Fibroblast of villous mesenchyme (primary cell): ENCODE measurements around the gene TMPRSS2. TPM values are rescaled to one million over a fixed set of nuclear protein-coding genes. Genes with fewer than 3 reads are reported as not detected.

Source experiments
- DNase-seq: peaks from one replicate; pipeline ENCODE4 v3.0.0-alpha.2; 2010; ENCODE audit warnings: low read depth
- H3K4me3 ChIP-seq: 2 replicates; pipeline ENCODE4 v1.5.1; 2011; ENCODE audit warnings: low read depth, mild to moderate bottlenecking, low read length
- CTCF ChIP-seq: IDR thresholded peaks from 2 replicates; pipeline ENCODE4 v1.5.1; 2012; ENCODE audit warnings: low read depth, mild to moderate bottlenecking, low read length; ENCODE audit not compliant: insufficient read depth
- total RNA-seq: library from RNA; depleted of rRNA; stranded (reverse); fragments of >200 nt; gene quantifications from 2 replicates; pipeline ENCODE4 v1.2.3, GENCODE V29; 2012

The TMPRSS2 gene
- total RNA-seq = not detected in 2 replicates

- DNase-seq = no peak
- H3K4me3 ChIP-seq = no peak within 1 kb of the TSS
- no peak for TF ChIP-seq CTCF
Measured at GRCh38 chr21:41507521-41508414, at the start of gene TMPRSS2. TSS of gene TMPRSS2 (minus strand) at chr21:41508158. CDS start at chr21:41498133, 10,025 bp downstream.

DNA sequence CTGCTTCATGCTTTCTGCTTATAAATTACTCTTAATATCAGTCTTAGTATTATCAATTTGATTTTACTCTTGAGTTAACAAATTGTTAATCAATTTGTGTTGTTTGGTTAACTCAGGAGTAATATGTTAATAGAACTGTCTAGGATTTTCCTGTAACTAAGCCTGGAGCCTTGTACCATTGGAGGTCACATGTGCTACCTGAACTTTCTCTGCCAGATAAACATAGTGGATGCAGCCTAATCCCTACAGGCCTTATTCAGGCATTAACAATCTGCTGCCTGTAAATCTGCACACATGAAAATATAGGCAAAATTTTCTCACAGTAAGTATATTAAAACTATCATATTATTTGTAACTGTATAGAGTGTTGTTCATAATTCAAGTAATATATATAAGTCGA, 47.1 kb upstream of the TMPRSS2 start:
- peak; percentile 40 for DNase-seq
- TF ChIP-seq CTCF = no peak
- H3K4me3 ChIP-seq = no peak overlapping the region

GRCh38 chr21:41552254-41552653, 44.3 kb upstream of the TMPRSS2 start:
- TF ChIP-seq CTCF = no peak
- H3K4me3 ChIP-seq = no peak overlapping the region
- no peak for DNase-seq

DNA sequence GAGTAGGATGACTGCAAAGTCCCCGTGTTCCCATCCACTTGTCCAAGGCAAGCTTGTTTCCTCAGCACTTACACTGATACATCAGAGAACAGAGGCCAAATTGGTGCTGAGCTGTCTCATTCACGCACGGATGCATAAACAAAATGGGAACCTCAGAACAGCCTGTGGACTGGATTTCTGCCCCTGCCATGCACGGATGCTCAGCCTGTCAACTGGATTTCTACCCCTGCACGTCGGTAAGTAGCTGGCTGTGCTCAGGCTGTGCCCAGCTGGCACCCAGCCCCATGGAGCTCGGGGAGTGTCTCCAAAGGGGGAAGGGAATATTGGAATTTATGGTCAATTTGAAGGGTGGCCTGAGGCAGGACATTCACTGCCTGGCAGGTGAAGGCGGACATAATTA, 40.8 kb upstream of the TMPRSS2 start:
- TF ChIP-seq CTCF = no peak
- H3K4me3 ChIP-seq = no peak overlapping the region
- no peak for DNase-seq

DNA sequence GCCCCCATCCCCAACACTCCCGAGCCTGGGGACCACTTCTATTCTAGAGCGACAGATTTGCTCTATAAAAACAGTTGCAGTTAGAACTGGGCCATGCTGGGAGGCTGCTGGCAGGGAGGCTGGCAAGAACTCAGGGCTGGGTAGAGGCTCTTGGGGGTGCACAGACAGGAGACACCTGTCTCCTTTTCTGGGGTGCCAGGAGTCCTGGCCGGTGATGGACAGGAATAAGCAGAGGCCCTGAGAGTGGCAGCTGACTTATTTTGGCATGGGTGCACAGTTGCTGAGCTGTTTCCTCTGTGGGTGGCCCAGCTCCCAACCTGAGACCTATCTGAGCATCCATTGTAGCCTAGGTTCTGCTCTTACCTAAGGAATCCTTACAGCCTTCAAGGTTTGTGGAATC, 39.2 kb upstream of the TMPRSS2 start:
- no peak for DNase-seq
- H3K4me3 ChIP-seq = no peak overlapping the region
- no peak for TF ChIP-seq CTCF

DNA sequence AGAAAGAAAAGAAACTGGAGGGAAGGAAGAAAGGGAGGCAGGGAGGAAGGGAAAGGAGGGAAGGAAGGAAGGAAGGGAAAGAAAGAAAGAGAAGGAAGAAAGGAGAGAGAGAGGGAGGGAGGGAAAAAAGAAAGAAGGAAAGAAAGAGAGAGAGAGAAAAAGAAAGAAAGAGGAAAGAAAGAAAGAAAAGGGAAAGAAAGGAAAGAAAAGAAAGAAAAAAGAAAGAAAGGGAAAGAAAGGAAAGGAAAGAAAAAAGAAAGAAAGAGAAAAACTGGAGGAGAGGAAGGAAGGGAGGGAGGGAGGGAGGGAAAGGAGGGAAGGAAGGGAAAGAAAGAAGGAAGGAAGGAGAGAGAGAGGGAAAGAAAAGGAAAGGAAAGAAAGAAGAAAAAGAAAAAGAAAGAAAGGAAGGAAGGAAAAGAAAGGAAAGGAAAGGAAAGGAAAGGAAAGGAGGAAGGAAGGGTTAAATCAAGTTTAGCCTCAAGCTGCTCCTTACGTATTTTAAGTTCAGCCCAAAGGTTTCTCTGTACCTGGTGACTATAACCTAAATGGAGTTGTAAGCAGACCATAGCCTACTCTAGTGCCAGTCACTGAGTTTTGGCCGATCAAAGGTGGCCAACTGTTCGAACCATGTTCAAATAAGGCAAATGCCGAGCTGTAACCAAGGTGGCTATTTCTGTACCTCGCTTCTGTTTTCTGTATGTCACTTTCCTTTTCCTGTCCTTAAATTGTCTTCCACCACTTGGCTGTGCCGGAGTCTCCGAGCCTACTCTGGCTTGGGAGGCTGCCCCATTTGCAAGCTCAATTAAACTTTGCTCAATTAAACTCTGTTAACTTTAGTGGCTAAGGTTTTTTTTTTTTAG, 37.8 kb upstream of the TMPRSS2 start:
- TF ChIP-seq CTCF = no peak
- no peak for DNase-seq

More for the DNA sequence above, 37.8 kb upstream of the TMPRSS2 start:
- no peak overlapping the region for H3K4me3 ChIP-seq
